Central memory CD4-positive, alpha-beta T cell (primary cell): ENCODE measurements around the gene SEMA4D.

Experiments used
- DNase-seq: peaks from one replicate; pipeline ENCODE4 v3.0.0; 2022

The SEMA4D gene

GRCh38 chr9:89367281-89367680 is 130.6 kb downstream of the SEMA4D start:
- no peak for DNase-seq

GRCh38 chr9:89366711-89367110 is 131.2 kb downstream of the SEMA4D start:
- DNase-seq: no peak

- no peak for DNase-seq
Measured at GRCh38 chr9:89365532-89365912, 132.4 kb downstream of the SEMA4D start.

- DNase-seq: no peak
Measured at GRCh38 chr9:89364666-89365531, 133.0 kb downstream of the SEMA4D start.

- DNase-seq: no peak
Measured at GRCh38 chr9:89363921-89364665, 133.8 kb downstream of the SEMA4D start.

GRCh38 chr9:89363311-89363670 is 134.6 kb downstream of the SEMA4D start:
- no peak for DNase-seq

- DNase-seq: no peak
Measured at GRCh38 chr9:89362647-89363310, 135.1 kb downstream of the SEMA4D start.

- no peak for DNase-seq
Measured at GRCh38 chr9:89361816-89362646, 135.9 kb downstream of the SEMA4D start.

GRCh38 chr9:89361031-89361430 is 136.9 kb downstream of the SEMA4D start:
- DNase-seq: no peak

- no peak for DNase-seq
Measured at GRCh38 chr9:89360465-89360864, 137.4 kb downstream of the SEMA4D start.

- no peak for DNase-seq
Measured at GRCh38 chr9:89359751-89360261, 138.1 kb downstream of the SEMA4D start.

- no peak for DNase-seq
Measured at GRCh38 chr9:89358985-89359384, 138.9 kb downstream of the SEMA4D start.

GRCh38 chr9:89358376-89358916 is 139.5 kb downstream of the SEMA4D start:
- no peak for DNase-seq

- DNase-seq: no peak
Measured at GRCh38 chr9:89357331-89358197, 140.3 kb downstream of the SEMA4D start.

- no peak for DNase-seq
Measured at GRCh38 chr9:89356782-89357181, 141.1 kb downstream of the SEMA4D start.

GRCh38 chr9:89354471-89354870 is 143.4 kb downstream of the SEMA4D start:
- DNase-seq: no peak

- DNase-seq: no peak
Measured at GRCh38 chr9:89353989-89354388, 143.9 kb downstream of the SEMA4D start.

- DNase-seq: no peak
Measured at GRCh38 chr9:89352874-89353649, 144.9 kb downstream of the SEMA4D start.

- no peak for DNase-seq
Measured at GRCh38 chr9:89352451-89352850, 145.5 kb downstream of the SEMA4D start.

- no peak for DNase-seq
Measured at GRCh38 chr9:89351584-89352300, 146.2 kb downstream of the SEMA4D start.
